Naive thymus-derived CD8-positive, alpha-beta T cell (primary cell): Measurements from ENCODE around the gene EP400. TPM values are rescaled to one million over a fixed set of nuclear protein-coding genes. Genes with fewer than 3 reads are reported as not detected.
A peak's percentile ranks its signal among the peaks of the same experiment; 100 is the strongest.
"Not testable (repeated sequence)": the region's sequence is repeated elsewhere in the genome, so short reads cannot be mapped to it uniquely, and the experiment has no call there.

Source experiments
- ATAC-seq, 2 donors: fragments of 150-1000 bp; cut with Tn5 transposase in 1 of 2; sonication (Bioruptor Pico), chemical (Tn5 transposase) in 1 of 2; 1 replicate in 1 of 2; 2 replicates in 1 of 2; pipeline ENCODE4 v1.10.0; 2021; ENCODE audit warnings: mild to moderate bottlenecking in 2 of 2, moderate library complexity in 2 of 2
- POLR2A ChIA-PET: fragments of 350-600 bp; sonication (Branson Sonifier 250); formaldehyde crosslinking; loops from one replicate; lab custom pipeline; 2021; ENCODE audit warnings: antibody characterized with exemption; lab: Charles Lee
- DNase-seq, 10 donors: peaks; one replicate each; pipeline versions ENCODE4 v3.0.0 to v3.0.0-alpha.2; 2020 to 2022
- H3K27ac Mint-ChIP-seq, 10 donors: one replicate each; pipeline ENCODE4 v1.8.0; 2020 to 2022; ENCODE audit warnings: mild to moderate bottlenecking in 10 of 10, mixed read lengths in 10 of 10, moderate library complexity in 4 of 10, inconsistent platforms in 1 of 10
- H3K27me3 Mint-ChIP-seq, 5 donors: one replicate each; pipeline ENCODE4 v1.8.0; 2021 to 2022; ENCODE audit warnings: mixed read lengths in 5 of 5
- H3K36me3 Mint-ChIP-seq, 3 donors: one replicate each; pipeline ENCODE4 v1.8.0; 2020 to 2022; ENCODE audit warnings: mixed read lengths in 3 of 3, mild to moderate bottlenecking in 2 of 3, inconsistent platforms in 1 of 3
- H3K4me1 Mint-ChIP-seq, 4 donors: one replicate each; pipeline ENCODE4 v1.8.0; 2021 to 2022; ENCODE audit warnings: mixed read lengths in 4 of 4
- H3K4me3 Mint-ChIP-seq, 10 donors: one replicate each; pipeline ENCODE4 v1.8.0; 2020 to 2022; ENCODE audit warnings: mild to moderate bottlenecking in 10 of 10, mixed read lengths in 10 of 10, moderate library complexity in 6 of 10, inconsistent platforms in 1 of 10
- H3K9me3 Mint-ChIP-seq, 9 donors: one replicate each; pipeline ENCODE4 v1.8.0; 2020 to 2022; ENCODE audit warnings: mixed read lengths in 9 of 9, mild to moderate bottlenecking in 3 of 9, inconsistent platforms in 1 of 9, moderate library complexity in 1 of 9
- polyA plus RNA-seq, 3 donors: library from polyadenylated mRNA; unstranded; fragments of 300-500 nt; fragmentation: Illumina TruSeq; gene quantifications; one replicate each; pipeline ENCODE4 v1.2.3, GENCODE V29; 2021
- total RNA-seq, 8 experiments: library from RNA in 2 of 8; stranded (reverse) in 2 of 8; gene quantifications; one replicate each; pipeline ENCODE4 v1.2.3 and lab custom pipeline; 2021 to 2026

EP400 gene
- total and polyA plus RNA-seq, 5 experiments from 2014 or later = 1.1 to 82.5 (median 3.4) TPM

DNA sequence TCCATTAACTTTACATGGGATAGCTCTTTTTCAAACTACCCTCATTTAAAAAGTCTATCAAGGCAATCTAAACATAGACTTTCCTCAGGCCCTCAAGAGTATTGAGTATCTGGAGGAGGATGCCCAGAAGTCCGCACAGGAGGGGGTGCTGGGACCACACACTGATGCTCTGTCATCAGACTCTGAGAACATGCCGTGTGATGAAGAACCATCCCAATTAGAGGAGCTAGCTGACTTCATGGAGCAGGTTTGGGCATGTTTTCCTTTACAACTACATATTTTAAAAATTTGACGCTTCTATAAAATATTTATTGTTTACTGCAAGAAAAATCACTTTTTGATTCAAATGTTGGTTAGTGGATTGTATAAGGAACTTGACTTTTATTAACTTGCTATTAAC lies 93.5 kb downstream of the EP400 start:
- Mint-ChIP-seq H3K4me3 (no peak overlapping the region), H3K9me3 (no peaks in the 10 kb centered on the region), H3K27ac (no peak overlapping the region), H3K27me3 (no peaks in the 10 kb centered on the region), H3K4me1 (peaks cover 0 to 9% (median 7%) of the 10 kb centered on the region in 4 donors), H3K36me3 (peaks cover 0 to 96% (median 17%) of the 10 kb centered on the region in 3 donors)
- ATAC-seq (no peak), DNase-seq (no peak)
- POLR2A ChIA-PET = interaction anchor here (0.5 kb wide), 1 partner anchor 17 kb away, joined by 5 read pairs; no protein-coding TSS in a partner anchor

DNA sequence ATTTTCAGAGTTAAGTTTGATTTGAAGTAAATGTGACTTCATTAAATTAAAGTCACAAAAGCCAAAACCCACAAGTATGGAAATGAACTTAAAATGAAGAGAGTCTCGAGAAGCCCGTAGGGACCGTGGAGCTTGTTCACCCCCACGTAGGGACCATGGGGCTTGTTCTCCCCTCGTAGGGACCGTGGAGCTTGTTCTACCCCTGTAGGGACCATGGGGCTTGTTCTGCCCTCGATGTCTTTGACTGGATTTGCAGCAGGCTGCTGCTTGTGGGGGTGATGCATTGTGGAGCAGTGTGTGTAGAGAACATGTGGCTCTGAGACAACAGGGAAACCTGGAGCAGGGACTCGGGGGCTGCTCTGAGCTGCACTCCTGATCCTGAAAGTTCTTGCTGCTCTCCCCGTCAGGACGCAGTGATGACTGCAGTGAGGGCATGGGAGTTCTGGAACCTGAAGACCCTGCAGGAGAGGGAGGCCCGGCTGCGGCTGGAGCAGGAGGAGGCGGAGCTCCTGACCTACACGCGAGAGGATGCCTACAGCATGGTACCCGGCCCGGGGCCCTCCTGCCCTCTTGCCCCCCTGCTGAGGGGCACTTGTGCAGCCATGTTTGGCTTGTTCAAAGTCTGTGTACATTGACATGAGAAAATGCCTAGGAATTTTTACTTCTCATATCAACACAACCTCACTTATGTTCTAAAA lies 94.2 kb downstream of the EP400 start:
- POLR2A ChIA-PET = interaction anchor here (0.5 kb wide), 1 partner anchor 446 kb away, joined by 4 read pairs; the partner anchor contains the start of gene FBRSL1
- Mint-ChIP-seq H3K9me3 (no peaks in the 10 kb centered on the region), H3K27me3 (no peaks in the 10 kb centered on the region), H3K4me1 (peaks cover 0 to 9% (median 7%) of the 10 kb centered on the region in 4 donors), H3K4me3 (no peak overlapping the region), H3K36me3 (peaks cover 0 to 95% (median 16%) of the 10 kb centered on the region in 3 donors), H3K27ac (peak overlapping the region in 1 of 10 donors; percentile 33)
- ATAC-seq (no peak), DNase-seq (peak in 1 of 10 donors; percentile 57)

DNA sequence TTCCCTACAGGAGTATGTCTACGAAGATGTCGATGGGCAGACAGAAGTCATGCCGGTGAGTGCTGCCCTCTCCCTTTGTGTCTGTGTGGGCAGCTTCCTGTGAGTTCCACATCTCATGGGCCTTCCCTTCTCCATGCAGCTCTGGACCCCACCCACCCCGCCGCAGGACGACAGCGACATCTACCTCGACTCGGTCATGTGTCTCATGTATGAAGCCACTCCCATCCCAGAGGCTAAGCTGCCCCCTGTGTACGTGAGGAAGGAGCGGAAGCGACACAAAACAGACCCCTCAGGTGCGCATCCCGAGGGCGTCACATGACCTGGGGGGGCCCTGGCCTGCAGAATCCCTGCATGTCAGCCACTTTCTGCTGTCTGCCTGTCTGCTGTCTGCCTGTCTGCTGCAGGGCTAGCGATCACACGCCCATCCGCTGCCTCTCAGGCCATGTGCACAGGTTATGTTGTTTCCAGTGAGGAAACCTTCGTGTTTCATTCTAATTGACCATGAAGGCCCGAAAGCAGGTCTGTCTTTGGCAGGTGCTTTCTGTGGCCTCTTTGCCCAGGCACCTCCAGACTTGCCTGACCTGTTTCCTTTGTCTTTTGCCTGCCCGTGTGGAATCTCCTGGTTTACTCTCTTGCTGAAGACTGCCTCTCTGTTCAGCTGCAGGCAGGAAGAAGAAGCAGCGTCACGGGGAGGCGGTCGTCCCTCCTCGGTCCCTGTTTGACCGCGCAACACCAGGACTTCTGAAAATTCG lies 95.1 kb downstream of the EP400 start:
- POLR2A ChIA-PET = no interaction called here
- ATAC-seq (no peak), DNase-seq (peak in 1 of 10 donors; percentile 62)
- no peak overlapping the region for H3K4me3 Mint-ChIP-seq
- H3K27me3 Mint-ChIP-seq = no peaks in the 10 kb centered on the region
- peaks cover 0 to 13% (median 9%) of the 10 kb centered on the region in 4 donors for H3K4me1 Mint-ChIP-seq
- H3K36me3 Mint-ChIP-seq = peaks cover 0 to 95% (median 14%) of the 10 kb centered on the region in 3 donors
- H3K27ac Mint-ChIP-seq = no peak overlapping the region
- H3K9me3 Mint-ChIP-seq = no peaks in the 10 kb centered on the region

DNA sequence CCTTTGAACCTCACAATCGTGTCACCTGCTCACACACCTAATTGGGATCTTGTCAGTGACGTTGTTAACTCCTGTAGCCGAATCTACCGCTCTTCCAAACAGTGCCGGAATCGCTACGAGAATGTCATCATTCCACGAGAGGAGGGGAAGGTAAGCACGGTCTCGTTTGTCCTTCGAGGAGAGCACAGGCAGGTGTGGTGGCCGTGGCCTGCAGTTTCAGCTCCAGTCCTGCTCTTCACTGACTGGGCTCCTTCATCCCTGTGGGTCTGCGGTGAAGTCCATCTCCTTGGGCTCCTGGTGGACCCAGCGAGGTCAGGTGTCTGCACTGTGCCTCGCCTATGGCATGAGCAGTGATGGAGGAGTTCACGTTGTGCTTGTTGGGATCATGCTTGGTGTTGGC lies 96.0 kb downstream of the EP400 start:
- H3K36me3 Mint-ChIP-seq = peaks cover 3 to 95% (median 22%) of the 10 kb centered on the region in 3 donors
- ATAC-seq (no peak), DNase-seq (peak in 1 of 10 donors; percentile 36)
- no peaks in the 10 kb centered on the region for H3K9me3 Mint-ChIP-seq
- H3K27me3 Mint-ChIP-seq = no peaks in the 10 kb centered on the region
- POLR2A ChIA-PET = no interaction called here
- H3K4me1 Mint-ChIP-seq = peaks cover 0 to 8% (median 5%) of the 10 kb centered on the region in 4 donors
- no peak overlapping the region for H3K27ac Mint-ChIP-seq
- H3K4me3 Mint-ChIP-seq = no peak overlapping the region

DNA sequence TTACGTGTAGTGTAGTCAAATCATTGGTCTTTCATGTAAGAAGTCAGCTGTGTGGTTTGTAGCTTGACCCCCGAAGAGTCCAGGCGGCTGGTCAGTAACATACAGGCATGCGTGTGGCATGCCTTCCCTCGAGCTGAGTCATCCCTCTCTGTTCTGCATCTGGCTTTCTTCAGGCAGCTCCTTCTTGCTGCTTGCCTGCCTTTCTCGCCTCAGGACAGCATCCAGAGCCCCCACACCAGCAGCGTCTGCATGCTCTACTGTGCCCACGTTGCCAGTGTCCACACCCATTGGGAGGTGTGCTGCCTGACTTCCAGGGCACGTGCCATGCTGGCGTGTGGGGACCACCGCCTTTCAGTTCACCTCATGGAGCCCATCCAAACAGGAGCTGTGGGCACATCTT lies 96.8 kb downstream of the EP400 start:
- Mint-ChIP-seq H3K27ac (no peak overlapping the region), H3K36me3 (peaks cover 9 to 96% (median 28%) of the 10 kb centered on the region in 3 donors), H3K9me3 (no peaks in the 10 kb centered on the region), H3K27me3 (no peaks in the 10 kb centered on the region), H3K4me3 (no peak overlapping the region), H3K4me1 (peaks cover 0 to 6% (median 4%) of the 10 kb centered on the region in 4 donors)
- no peak for ATAC-seq
- peak in 1 of 10 donors; percentile 44 for DNase-seq
- POLR2A ChIA-PET = no interaction called here

DNA sequence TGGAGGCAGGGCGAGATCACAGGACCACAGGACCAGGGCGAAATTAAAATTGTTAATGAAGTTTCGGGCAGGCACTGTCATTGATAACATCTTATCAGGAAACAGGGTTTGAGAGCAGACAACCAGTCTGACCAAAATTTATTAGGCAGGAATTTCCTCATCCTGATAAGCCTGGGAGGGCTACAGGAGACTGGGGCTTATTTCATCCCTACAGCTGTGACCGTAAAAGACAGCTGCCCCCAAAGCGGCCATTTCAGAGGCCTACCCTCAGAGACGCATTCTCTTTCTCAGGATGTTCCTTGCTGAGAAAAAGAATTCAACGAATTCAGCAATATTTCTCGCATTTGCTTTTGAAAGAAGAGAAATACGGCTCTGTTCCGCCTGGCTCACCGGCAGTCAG lies 97.9 kb downstream of the EP400 start:
- H3K27ac Mint-ChIP-seq, DNase-seq, ATAC-seq, POLR2A ChIA-PET, H3K4me3 Mint-ChIP-seq, H3K4me1 Mint-ChIP-seq, H3K9me3 Mint-ChIP-seq, H3K27me3 Mint-ChIP-seq: not testable (repeated sequence)
- peaks cover 9 to 93% (median 28%) of the 10 kb centered on the region in 3 donors for H3K36me3 Mint-ChIP-seq

DNA sequence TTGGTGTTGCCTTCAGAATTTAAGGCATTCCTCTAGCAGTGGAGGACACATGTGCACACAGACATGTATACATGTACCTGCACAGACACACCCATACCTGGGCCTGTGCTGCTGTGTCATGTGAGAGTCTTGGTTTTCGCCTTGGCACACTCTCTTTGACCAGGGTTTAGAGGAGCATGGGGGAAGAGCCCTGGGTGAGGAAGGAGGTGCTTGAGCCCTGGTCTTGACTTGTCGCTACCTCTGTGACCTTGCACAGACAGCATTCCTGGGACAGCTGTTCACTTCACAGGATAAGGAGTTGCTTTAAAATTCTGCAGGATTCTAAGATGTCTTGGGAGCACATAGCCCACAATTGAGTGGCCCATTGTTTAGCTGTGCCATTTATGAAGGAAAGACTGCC lies 99.7 kb downstream of the EP400 start:
- peaks cover 0 to 6% (median 1%) of the 10 kb centered on the region in 4 donors for H3K4me1 Mint-ChIP-seq
- peaks cover 9 to 91% (median 29%) of the 10 kb centered on the region in 3 donors for H3K36me3 Mint-ChIP-seq
- DNase-seq (peak in 1 of 10 donors; percentile 14), ATAC-seq (no peak)
- H3K27me3 Mint-ChIP-seq = no peaks in the 10 kb centered on the region
- no peak overlapping the region for H3K4me3 Mint-ChIP-seq
- H3K9me3 Mint-ChIP-seq = no peaks in the 10 kb centered on the region
- H3K27ac Mint-ChIP-seq = peak overlapping the region in 1 of 10 donors; percentile 30
- POLR2A ChIA-PET = no interaction called here

DNA sequence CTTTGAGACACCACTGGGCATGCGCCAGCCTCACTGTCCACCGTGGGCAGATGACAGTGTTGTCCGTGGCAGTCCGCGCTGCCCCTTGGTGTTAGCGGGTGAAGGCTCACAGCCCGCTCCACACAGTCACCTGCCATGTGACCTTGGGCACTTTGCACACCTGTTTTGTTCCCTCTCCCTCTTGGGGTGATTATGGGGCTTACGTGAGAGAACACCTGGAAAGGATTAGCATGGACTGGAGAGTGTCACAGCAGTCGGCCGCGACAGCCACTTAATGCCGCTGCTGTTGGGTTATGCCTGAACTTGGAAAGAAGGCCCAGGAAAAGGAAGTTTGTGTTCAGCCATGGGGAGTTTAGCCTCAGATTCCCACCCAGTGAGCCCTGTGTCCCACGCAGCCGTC lies 100.1 kb downstream of the EP400 start:
- ATAC-seq (no peak), DNase-seq (peak in 1 of 10 donors; percentile 10)
- Mint-ChIP-seq H3K27me3 (no peaks in the 10 kb centered on the region), H3K4me3 (no peak overlapping the region), H3K4me1 (peaks cover 0 to 6% (median 1%) of the 10 kb centered on the region in 4 donors), H3K36me3 (peaks cover 9 to 91% (median 30%) of the 10 kb centered on the region in 3 donors), H3K9me3 (no peaks in the 10 kb centered on the region), H3K27ac (peak overlapping the region in 1 of 10 donors; percentile 10)
- POLR2A ChIA-PET = no interaction called here

DNA sequence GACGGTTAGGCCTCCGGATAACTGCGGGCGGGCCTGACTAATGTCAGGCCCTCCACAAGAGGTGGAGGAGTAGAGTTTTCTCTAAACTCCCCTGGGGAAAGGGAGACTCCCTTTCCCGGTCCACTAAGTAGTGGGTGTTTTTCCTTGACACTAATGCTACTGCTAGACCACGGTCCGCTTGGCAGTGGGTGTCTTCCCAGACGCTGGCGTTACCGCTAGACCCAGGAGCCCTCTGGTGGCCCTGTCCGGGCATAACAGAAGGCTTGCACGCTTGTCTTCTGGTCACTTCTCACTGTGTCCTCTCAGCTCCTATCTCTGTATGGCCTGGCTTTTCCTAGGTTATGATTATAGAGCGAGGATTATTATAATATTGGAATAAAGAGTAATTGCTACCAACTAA lies 102.0 kb downstream of the EP400 start:
- peak in 1 of 10 donors; percentile 38 for DNase-seq
- H3K27me3 Mint-ChIP-seq, H3K27ac Mint-ChIP-seq, H3K4me3 Mint-ChIP-seq, POLR2A ChIA-PET, H3K4me1 Mint-ChIP-seq, ATAC-seq, H3K9me3 Mint-ChIP-seq: not testable (repeated sequence)
- peaks cover 9 to 88% (median 21%) of the 10 kb centered on the region in 3 donors for H3K36me3 Mint-ChIP-seq

DNA sequence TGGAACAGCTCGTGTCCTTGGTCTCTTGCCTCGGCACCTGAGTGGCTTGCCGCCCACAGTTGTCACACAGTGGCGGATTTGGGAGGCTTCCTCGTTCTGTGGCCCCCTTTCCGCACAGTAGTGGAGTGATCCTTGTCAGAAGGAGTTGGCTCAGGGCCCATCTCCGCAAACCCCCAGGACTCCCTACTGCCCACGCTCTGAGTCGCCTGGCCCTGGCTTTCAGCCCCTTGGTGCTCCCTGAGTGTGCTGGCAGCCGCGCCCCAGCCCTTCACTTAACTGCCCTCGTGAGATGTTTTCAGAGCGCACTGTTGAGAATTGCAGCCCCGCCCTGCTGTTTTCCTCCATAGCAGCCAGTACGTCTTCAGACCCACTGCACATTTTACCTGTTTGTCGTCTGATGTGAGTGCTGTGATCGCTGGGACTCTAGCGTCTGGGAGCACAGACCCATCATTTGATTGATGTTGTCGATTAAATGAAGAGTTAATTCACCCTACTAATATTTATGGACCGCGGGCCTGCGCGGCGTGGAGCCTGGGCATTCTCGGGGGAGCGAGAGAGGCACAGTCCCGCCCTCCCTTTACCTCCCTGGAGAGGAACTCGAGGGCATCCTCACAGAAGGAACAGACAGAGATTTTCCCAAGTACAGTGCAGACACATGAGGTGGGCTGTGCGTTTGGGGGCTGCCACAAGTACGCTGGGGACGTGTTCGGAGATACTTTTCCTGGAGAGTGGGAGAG lies 102.6 kb downstream of the EP400 start:
- peaks cover 9 to 88% (median 18%) of the 10 kb centered on the region in 3 donors for H3K36me3 Mint-ChIP-seq

DNA sequence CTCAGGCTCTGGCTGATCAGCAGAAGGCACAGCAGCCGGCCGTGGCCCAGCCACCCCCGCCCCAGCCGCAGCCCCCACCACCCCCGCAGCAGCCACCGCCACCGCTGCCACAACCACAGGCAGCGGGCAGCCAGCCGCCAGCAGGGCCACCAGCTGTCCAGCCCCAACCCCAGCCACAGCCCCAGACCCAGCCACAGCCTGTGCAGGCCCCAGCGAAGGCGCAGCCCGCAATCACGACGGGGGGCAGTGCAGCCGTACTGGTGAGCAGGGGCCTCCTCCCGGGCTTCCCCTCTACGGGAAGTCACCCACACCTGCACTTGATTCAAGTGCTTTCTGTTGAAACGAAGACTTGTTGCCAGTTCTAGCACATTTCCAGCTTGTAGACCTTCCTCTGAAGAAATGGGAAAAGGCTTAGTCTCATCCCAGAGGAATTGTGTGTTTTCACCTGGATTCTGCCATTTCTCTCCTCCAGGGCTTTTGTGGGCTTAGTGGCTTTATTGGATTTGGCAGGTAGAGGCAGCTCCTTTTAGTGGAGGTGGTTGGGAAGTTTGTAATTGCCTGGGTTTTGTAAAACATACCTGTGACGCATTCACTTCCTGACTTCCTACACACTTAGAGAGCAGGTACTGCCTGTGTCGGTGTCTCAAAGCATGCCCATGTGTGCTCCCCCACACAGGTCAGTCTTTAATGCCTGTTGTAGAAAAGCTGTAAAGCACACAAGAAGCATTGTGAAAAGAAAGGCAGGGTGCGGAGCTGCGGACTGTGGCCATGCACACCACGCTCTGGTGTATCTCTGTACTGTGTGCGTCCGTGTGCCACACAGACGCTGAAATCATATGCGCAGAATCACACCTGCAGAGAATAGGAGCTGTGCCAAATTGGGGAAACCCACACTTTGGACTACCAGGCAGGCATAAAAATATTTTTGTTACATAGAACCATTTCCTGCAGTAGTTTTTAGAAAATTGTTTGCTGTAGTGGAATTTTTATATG lies 103.9 kb downstream of the EP400 start:
- no peaks in the 10 kb centered on the region for H3K9me3 Mint-ChIP-seq
- POLR2A ChIA-PET = no interaction called here
- H3K27me3 Mint-ChIP-seq = no peaks in the 10 kb centered on the region
- peaks cover 0 to 6% (median 4%) of the 10 kb centered on the region in 4 donors for H3K4me1 Mint-ChIP-seq
- ATAC-seq = no peak
- H3K4me3 Mint-ChIP-seq = no peak overlapping the region
- H3K27ac Mint-ChIP-seq = peak overlapping the region in 3 of 10 donors; percentile 33 to 82 (median 40)
- H3K36me3 Mint-ChIP-seq = peaks cover 9 to 90% (median 20%) of the 10 kb centered on the region in 3 donors
- DNase-seq = no peak

More for the DNA sequence above, 102.6 kb downstream of the EP400 start:
- Mint-ChIP-seq H3K9me3 (no peaks in the 10 kb centered on the region), H3K27me3 (no peaks in the 10 kb centered on the region), H3K4me1 (peaks cover 0 to 6% (median 4%) of the 10 kb centered on the region in 4 donors), H3K27ac (peak overlapping the region in 1 of 10 donors; percentile 47), H3K4me3 (no peak overlapping the region)
- DNase-seq = no peak
- no peak for ATAC-seq
- POLR2A ChIA-PET = no interaction called here
